ENCODE measurements around the gene ZRSR2.

Gene ZRSR2

GRCh38 chrX:15853586-15854079 is 63.3 kb downstream of the ZRSR2 start:
- DNase-seq (ENCODE audit: low spot score), result no peak

- DNase-seq (ENCODE audit: low spot score), result peak; percentile 43
Observed at GRCh38 chrX:15854080-15854655, 63.9 kb downstream of the ZRSR2 start.

GRCh38 chrX:15854712-15855567 is 64.7 kb downstream of the ZRSR2 start, which contains the start of gene AP1S2:
Gene AP1S2, minus strand, starts transcription at chrX:15854813. Its CDS starts 2,289 bp downstream, at chrX:15852524.
- peak; percentile 92 for DNase-seq (ENCODE audit: low spot score)

GRCh38 chrX:15855568-15856221 is 65.4 kb downstream of the ZRSR2 start:
- no peak for DNase-seq (ENCODE audit: low spot score)

DNA sequence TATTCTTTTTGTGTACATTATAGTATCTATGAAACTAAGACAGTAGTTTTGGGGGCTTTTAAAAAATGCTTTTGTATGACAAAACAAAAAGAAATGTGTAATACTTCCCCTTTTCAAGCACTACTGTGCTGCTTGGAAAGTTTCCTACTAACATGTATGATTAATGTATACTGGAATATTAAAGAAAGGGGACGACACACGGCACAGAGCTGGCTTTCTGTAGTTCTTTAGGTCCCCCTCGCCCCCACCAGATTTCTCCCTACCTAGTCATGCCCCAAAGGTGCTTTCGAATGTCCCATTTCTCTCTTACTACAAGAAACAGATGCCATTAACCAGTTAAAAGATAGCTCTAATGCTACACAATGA is 65.9 kb downstream of the ZRSR2 start:
- DNase-seq (ENCODE audit: low spot score), result peak; percentile 44

GRCh38 chrX:15856636-15857035 is 66.4 kb downstream of the ZRSR2 start:
- no peak for DNase-seq (ENCODE audit: low spot score)

- no peak for DNase-seq (ENCODE audit: low spot score)
Observed at GRCh38 chrX:15858051-15858450, 67.8 kb downstream of the ZRSR2 start.

DNA sequence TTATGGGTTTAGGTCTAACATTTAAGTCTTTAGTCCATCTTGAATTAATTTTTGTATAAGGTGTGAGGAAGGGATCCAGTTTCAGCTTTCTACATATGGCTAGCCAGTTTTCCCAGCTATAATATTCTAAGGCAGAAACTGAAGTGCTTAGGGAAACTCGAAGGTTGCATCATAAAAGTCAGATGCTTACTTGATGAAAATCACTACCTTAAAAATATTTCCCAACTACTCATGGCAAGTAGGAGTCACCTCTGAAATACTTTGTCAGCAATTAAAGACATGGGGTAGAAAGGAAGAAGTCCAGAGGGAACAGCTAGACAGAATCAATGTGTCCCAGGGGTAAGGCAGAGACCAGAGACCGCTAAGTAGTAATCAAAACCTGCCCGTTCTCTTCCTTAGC is 70.6 kb downstream of the ZRSR2 start:
- DNase-seq (ENCODE audit: low spot score), result no peak

DNA sequence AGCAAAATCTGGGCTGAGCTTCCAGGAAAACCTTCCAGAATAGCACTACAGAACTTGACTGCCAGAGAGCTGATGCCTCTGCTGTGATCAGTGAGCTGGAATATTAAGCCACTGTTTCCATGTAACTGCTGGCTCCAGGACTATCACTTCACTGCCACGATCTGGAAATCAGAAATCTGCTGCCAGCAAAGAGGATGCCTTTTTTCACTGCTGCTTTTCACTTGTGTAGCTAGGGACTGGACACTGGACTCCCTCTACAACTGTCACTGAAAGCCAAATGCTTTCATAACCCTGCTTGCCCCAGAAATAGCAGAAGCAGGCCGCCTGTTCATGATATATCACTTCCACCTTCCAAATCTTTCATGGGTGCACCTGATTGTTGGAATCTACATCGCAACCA is 73.7 kb downstream of the ZRSR2 start:
- DNase-seq (ENCODE audit: low spot score), result no peak

DNA sequence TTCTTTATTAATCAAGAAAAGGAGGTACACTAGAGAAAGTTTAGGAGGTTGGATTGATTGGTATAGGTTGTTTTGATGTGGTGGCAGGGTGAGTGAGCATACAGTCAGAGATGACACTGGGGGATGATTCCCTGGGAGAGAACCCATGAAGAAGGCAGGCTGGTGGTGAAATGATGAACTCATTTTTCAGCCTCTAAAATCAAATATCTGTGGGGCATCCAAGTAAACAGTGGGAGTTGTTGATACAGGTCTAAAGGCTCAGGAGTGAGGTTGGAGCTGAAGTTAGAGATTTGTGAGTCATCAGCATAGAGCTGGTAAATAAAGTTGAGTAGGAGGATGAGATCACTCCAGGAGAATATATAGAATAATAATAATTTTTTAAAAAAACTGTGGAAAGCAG is 74.3 kb downstream of the ZRSR2 start:
- no peak for DNase-seq (ENCODE audit: low spot score)

DNA sequence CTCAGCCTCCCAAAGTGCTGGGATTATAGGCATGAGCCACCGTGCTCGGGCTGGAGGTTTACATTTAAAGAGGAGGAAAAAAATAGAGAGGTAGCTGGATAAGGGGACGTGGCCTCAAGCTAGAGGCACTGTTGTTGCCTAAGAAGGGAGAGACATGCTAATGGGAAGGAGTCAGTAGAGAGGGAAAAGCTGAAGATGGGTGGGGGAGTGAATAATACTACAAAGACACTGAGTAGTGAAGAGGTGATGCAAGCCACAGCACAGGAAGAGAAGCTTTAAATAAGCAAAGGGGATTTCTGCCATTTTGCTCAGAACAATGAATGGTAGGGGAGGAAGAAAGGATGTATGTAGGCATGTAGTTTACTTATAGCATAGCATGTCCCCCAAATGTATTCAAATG is 75.9 kb downstream of the ZRSR2 start:
- no peak for DNase-seq (ENCODE audit: low spot score)

GRCh38 chrX:15869695-15870094 is 79.4 kb downstream of the ZRSR2 start:
- no peak for DNase-seq (ENCODE audit: low spot score)

DNA sequence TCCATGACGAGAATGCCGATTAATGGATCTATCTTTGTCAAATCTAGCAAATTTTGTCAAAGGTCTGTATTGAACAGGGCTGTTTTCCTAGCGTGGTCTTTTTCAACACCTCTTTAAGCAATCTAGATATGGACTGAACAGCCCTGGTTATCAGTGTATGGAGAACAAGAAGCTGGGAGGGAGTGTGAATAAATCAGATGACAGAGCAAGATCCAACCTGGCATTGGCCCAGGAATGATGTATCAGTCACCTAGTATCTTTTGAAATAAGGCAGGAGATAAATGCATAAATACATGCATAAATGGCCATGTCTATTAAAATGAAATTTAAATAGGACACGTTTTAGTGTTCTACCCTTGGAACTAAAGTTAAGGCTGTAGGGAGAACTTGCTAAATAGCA is 80.0 kb downstream of the ZRSR2 start:
- no peak for DNase-seq (ENCODE audit: low spot score)
